HG03159 (cell line): ENCODE results near the gene PMFBP1.

Experiments used
- ATAC-seq: cut with Tn5 transposase; IDR thresholded peaks from one replicate; pipeline ENCODE4 v1.9.1; 2021; ENCODE audit warnings: mild to moderate bottlenecking, moderate library complexity; ENCODE audit not compliant: unreplicated experiment

Gene PMFBP1

GRCh38 chr16:72189865-72190371 is 18.0 kb upstream of the PMFBP1 start:
- ATAC-seq: no peak

GRCh38 chr16:72188541-72188940 is 16.6 kb upstream of the PMFBP1 start:
- ATAC-seq: no peak

GRCh38 chr16:72187551-72187950 is 15.6 kb upstream of the PMFBP1 start:
- no peak for ATAC-seq

- no peak for ATAC-seq
Measured at GRCh38 chr16:72182976-72183375, 11.0 kb upstream of the PMFBP1 start.

GRCh38 chr16:72179204-72179970 is 7.4 kb upstream of the PMFBP1 start:
- ATAC-seq: no peak

- ATAC-seq: no peak
Measured at GRCh38 chr16:72174726-72175125, 2.8 kb upstream of the PMFBP1 start.

GRCh38 chr16:72173997-72174396 is 2.0 kb upstream of the PMFBP1 start:
- no peak for ATAC-seq

GRCh38 chr16:72171236-72171635 is 719 bp downstream of the PMFBP1 start:
- ATAC-seq: no peak

- no peak for ATAC-seq
Measured at GRCh38 chr16:72169708-72170107, 2.2 kb downstream of the PMFBP1 start.

- ATAC-seq: no peak
Measured at GRCh38 chr16:72168365-72168764, 3.6 kb downstream of the PMFBP1 start.

- no peak for ATAC-seq
Measured at GRCh38 chr16:72166954-72167561, 4.9 kb downstream of the PMFBP1 start.

- ATAC-seq: no peak
Measured at GRCh38 chr16:72166151-72166550, 5.8 kb downstream of the PMFBP1 start.

- no peak for ATAC-seq
Measured at GRCh38 chr16:72164691-72165090, 7.3 kb downstream of the PMFBP1 start.

GRCh38 chr16:72162105-72162692 is 9.8 kb downstream of the PMFBP1 start:
- ATAC-seq: no peak

- no peak for ATAC-seq
Measured at GRCh38 chr16:72159801-72160200, 12.2 kb downstream of the PMFBP1 start.

GRCh38 chr16:72159386-72159785 is 12.6 kb downstream of the PMFBP1 start:
- no peak for ATAC-seq

- no peak for ATAC-seq
Measured at GRCh38 chr16:72149676-72150464, 22.1 kb downstream of the PMFBP1 start.

GRCh38 chr16:72142476-72142875 is 29.5 kb downstream of the PMFBP1 start:
- ATAC-seq: no peak

GRCh38 chr16:72139908-72140307 is 32.0 kb downstream of the PMFBP1 start:
- ATAC-seq: no peak

- no peak for ATAC-seq
Measured at GRCh38 chr16:72138064-72138572, 33.8 kb downstream of the PMFBP1 start.
